Activated CD4-positive, alpha-beta T cell treated with anti-CD3 and anti-CD28 coated beads, Interleukin-2, amount 50 U/mL, for 48 hours (primary cell): ENCODE data around the gene ZFHX3.

Experiments
- DNase-seq, 2 experiments: peaks; one replicate each; pipeline ENCODE4 v3.0.0-alpha.2; 2020

Gene ZFHX3

GRCh38 chr16:73056448-73056847 is 8.5 kb upstream of the ZFHX3 start:
- DNase-seq: no peak

GRCh38 chr16:73054813-73055482 is 7.0 kb upstream of the ZFHX3 start:
- no peak for DNase-seq

GRCh38 chr16:73054498-73054812 is 6.5 kb upstream of the ZFHX3 start:
- no peak for DNase-seq

- no peak for DNase-seq
Observed at GRCh38 chr16:73054125-73054484, 6.2 kb upstream of the ZFHX3 start.

- no peak for DNase-seq
Observed at GRCh38 chr16:73053364-73054124, 5.6 kb upstream of the ZFHX3 start.

- DNase-seq: no peak
Observed at GRCh38 chr16:73053038-73053363, 5.1 kb upstream of the ZFHX3 start.

GRCh38 chr16:73052576-73052975 is 4.6 kb upstream of the ZFHX3 start:
- no peak for DNase-seq

- no peak for DNase-seq
Observed at GRCh38 chr16:73051961-73052360, 4.0 kb upstream of the ZFHX3 start.

- DNase-seq: no peak
Observed at GRCh38 chr16:73051226-73051625, 3.3 kb upstream of the ZFHX3 start.

GRCh38 chr16:73050201-73051099 is 2.5 kb upstream of the ZFHX3 start:
- no peak for DNase-seq

GRCh38 chr16:73049511-73049910 is 1.6 kb upstream of the ZFHX3 start:
- no peak for DNase-seq

- no peak for DNase-seq
Observed at GRCh38 chr16:73049091-73049490, 1.2 kb upstream of the ZFHX3 start.

- no peak for DNase-seq
Observed at GRCh38 chr16:73048292-73049080, 558 bp upstream of the ZFHX3 start.

GRCh38 chr16:73047221-73047535 is 750 bp downstream of the ZFHX3 start:
- no peak for DNase-seq

GRCh38 chr16:73046849-73047214 is 1.1 kb downstream of the ZFHX3 start:
- DNase-seq: no peak

- DNase-seq: no peak
Observed at GRCh38 chr16:73046202-73046848, 1.6 kb downstream of the ZFHX3 start.

GRCh38 chr16:73043828-73044467 is 4.0 kb downstream of the ZFHX3 start:
- no peak for DNase-seq

GRCh38 chr16:73042807-73043206 is 5.1 kb downstream of the ZFHX3 start:
- no peak for DNase-seq

GRCh38 chr16:73041676-73042075 is 6.3 kb downstream of the ZFHX3 start:
- no peak for DNase-seq

- DNase-seq: no peak
Observed at GRCh38 chr16:73040735-73041402, 7.1 kb downstream of the ZFHX3 start.

- DNase-seq: no peak
Observed at GRCh38 chr16:73040136-73040535, 7.8 kb downstream of the ZFHX3 start.
